Uterus (tissue), 2 donors: ENCODE data around the gene PLA2G6.

Source experiments
- POLR2A ChIP-seq, 2 donors: fragments of 450-650 bp; IDR thresholded peaks; one replicate each; pipeline ENCODE4 v1.6.1; 2016; ENCODE audit warnings: antibody characterized with exemption in 2 of 2, mild to moderate bottlenecking in 1 of 2, moderate library complexity in 1 of 2
- TF ChIP-seq, protein P1 (sequence below), 4 experiments: fragments of 200-600 bp in 2 of 4; fragments of 450-650 bp in 2 of 4; sonication (generic) in 2 of 4; IDR thresholded peaks; one replicate each; pipeline ENCODE4 v1.5.1; 2016 to 2019; ENCODE audit warnings: antibody characterized with exemption in 4 of 4, mild to moderate bottlenecking in 2 of 4, moderate library complexity in 1 of 4

DNA sequence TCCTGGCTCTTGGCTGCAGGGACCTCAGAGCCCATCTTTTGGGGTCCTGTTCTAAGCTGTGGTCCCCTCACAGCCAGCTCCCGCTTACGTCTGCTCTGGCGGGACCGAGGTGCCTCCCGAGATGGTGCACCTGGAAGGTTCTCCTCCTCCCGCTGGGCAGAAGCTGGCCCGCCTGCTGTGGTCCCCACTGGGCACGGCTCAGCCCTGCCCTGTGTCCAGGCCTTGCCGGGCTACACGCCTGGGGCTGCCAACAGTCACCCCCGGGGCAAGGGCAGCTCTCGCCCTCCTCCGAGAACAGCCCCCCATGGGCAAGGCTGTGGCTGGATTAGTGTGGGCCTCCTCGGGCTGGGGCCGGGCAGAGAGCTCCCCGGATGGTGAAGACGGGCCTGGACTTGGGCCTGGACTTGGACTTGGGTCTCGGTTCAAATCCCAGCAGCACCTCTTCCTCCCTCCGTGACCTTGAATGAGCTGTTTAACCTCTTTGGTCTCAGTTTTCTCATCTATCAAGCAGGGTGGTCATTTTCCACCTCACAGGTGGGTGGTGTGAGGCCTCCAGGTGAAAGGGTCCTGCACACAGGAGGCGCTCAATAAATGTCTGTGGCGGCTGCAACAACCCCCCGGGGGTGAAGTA lies 72.1 kb downstream of the PLA2G6 start:
- TF ChIP-seq, protein P1, sequence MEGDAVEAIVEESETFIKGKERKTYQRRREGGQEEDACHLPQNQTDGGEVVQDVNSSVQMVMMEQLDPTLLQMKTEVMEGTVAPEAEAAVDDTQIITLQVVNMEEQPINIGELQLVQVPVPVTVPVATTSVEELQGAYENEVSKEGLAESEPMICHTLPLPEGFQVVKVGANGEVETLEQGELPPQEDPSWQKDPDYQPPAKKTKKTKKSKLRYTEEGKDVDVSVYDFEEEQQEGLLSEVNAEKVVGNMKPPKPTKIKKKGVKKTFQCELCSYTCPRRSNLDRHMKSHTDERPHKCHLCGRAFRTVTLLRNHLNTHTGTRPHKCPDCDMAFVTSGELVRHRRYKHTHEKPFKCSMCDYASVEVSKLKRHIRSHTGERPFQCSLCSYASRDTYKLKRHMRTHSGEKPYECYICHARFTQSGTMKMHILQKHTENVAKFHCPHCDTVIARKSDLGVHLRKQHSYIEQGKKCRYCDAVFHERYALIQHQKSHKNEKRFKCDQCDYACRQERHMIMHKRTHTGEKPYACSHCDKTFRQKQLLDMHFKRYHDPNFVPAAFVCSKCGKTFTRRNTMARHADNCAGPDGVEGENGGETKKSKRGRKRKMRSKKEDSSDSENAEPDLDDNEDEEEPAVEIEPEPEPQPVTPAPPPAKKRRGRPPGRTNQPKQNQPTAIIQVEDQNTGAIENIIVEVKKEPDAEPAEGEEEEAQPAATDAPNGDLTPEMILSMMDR (IDR thresholded peaks at IDR 0.05) = no peak
- no peak for TF ChIP-seq POLR2A (IDR thresholded peaks at IDR 0.05)
